PC-3 (cell line): ENCODE data around the gene EYS.

Source experiments
- CTCF ChIP-seq: fragments of 300-600 bp; sonication (generic); conservative IDR thresholded peaks from 2 replicates; pipeline ENCODE4 v1.5.1; 2017; ENCODE audit warnings: antibody characterized with exemption, low read depth, mild to moderate bottlenecking, low read length
- EZH2 ChIP-seq: fragments of 300-600 bp; sonication (generic); IDR thresholded peaks from one replicate; pipeline ENCODE4 v1.6.1; 2017; ENCODE audit warnings: antibody characterized with exemption, mild to moderate bottlenecking, low read length; ENCODE audit not compliant: unreplicated experiment
- EZH2phosphoT487 ChIP-seq: fragments of 300-600 bp; sonication (generic); IDR thresholded peaks from 2 replicates; pipeline ENCODE4 v1.6.1; 2018; ENCODE audit warnings: mild to moderate bottlenecking, antibody characterized with exemption, low read length, borderline replicate concordance

GRCh38 chr6:65112435-65112834 lies 594.6 kb downstream of the EYS start:
- TF ChIP-seq CTCF (no peak), EZH2 (no peak), EZH2phosphoT487 (no peak)
